Thymus (tissue), 11 donors: ENCODE results near the gene MCM9. TPM values are rescaled to one million over a fixed set of nuclear protein-coding genes. Genes with fewer than 3 reads are reported as not detected.

ENCODE experiments used
- DNase-seq, 9 donors: peaks; one replicate each; pipeline ENCODE4 v3.0.0-alpha.2; 2013; ENCODE audit warnings: low spot score in 9 of 9, low read depth in 6 of 9, missing footprints in 1 of 9
- H3K27ac ChIP-seq, 2 donors: one replicate each; pipeline ENCODE4 v1.5.1; 2013; ENCODE audit warnings: control low read depth in 1 of 2, low read depth in 1 of 2, low read length in 1 of 2, mild to moderate bottlenecking in 1 of 2, moderate library complexity in 1 of 2
- H3K27me3 ChIP-seq, 2 donors: one replicate each; pipeline ENCODE4 v1.5.1; 2013; ENCODE audit warnings: low read length in 1 of 2; ENCODE audit not compliant: control insufficient read depth in 2 of 2, insufficient read depth in 1 of 2
- H3K36me3 ChIP-seq, 2 donors: one replicate each; pipeline ENCODE4 v1.5.1; 2013; ENCODE audit warnings: low read length in 1 of 2, mild to moderate bottlenecking in 1 of 2, moderate library complexity in 1 of 2; ENCODE audit not compliant: control insufficient read depth in 2 of 2, insufficient read depth in 2 of 2
- H3K4me1 ChIP-seq, 2 donors: one replicate each; pipeline ENCODE4 v1.5.1; 2013; ENCODE audit warnings: low read length in 2 of 2; ENCODE audit not compliant: control insufficient read depth in 2 of 2, insufficient read depth in 2 of 2
- H3K4me3 ChIP-seq, 2 donors: one replicate each; pipeline ENCODE4 v1.5.1; 2013; ENCODE audit warnings: low read length in 2 of 2, control low read depth in 1 of 2, mild to moderate bottlenecking in 1 of 2
- H3K9me3 ChIP-seq, 2 donors: one replicate each; pipeline ENCODE4 v1.5.1; 2013; ENCODE audit warnings: low read length in 1 of 2, mild to moderate bottlenecking in 1 of 2; ENCODE audit not compliant: control insufficient read depth in 2 of 2, insufficient read depth in 1 of 2
- WGBS: extraction: QIAGEN DNeasy Blood & Tissue Kit; methylation state at CpG from one replicate; pipeline ENCODE4 v1.1.7; 2013; 5-methylcytosine and 5-hydroxymethylcytosine counted together
- polyA plus RNA-seq: library from polyadenylated mRNA; stranded (reverse); fragments of 200-250 nt; gene quantifications from one replicate; pipeline ENCODE4 v1.2.3, GENCODE V29; 2013
- total RNA-seq: library from RNA; stranded (reverse); fragments of 120-200 nt; gene quantifications from one replicate; pipeline ENCODE4 v1.2.4, GENCODE V29; 2013
- donor health status: healthy.

The MCM9 gene
- total and polyA plus RNA-seq, 2 donors, result 7.6 to 12.2 TPM

- Histone ChIP-seq H3K27me3 (no peaks in the 10 kb centered on the region), H3K4me3 (no peak overlapping the region), H3K9me3 (peaks cover 0 to 6% of the 10 kb centered on the region in 2 donors), H3K4me1 (no peaks in the 10 kb centered on the region), H3K27ac (no peak overlapping the region), H3K36me3 (peaks cover 0 to 8% of the 10 kb centered on the region in 2 donors)
- 98% methylated on average over 4 of the region's 4 CpGs for WGBS
- no peak for DNase-seq
Observed at GRCh38 chr6:118856301-118856700, 78.7 kb downstream of the MCM9 start.

DNA sequence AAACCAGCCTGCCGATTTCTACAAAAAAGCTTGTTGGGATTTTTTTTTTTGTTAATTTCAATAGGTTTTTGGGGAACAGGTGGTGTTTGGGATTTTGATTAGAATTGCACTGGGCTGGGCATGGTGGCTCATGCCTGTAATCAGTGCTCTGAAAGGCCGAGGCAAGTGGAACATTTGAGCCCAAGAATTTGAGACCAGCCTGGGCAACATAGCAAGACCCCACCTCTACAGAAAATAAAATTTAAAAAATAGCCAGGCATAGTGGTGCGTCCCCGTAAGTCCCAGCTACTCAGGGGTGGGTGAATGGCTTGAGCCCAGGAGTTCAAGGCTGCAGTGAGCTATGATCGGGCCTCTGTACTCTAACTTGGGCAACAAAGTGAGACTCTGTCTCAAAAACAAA, 81.6 kb downstream of the MCM9 start:
- Histone ChIP-seq H3K4me1 (no peaks in the 10 kb centered on the region), H3K27ac (no peak overlapping the region), H3K9me3 (no peaks in the 10 kb centered on the region), H3K4me3 (no peak overlapping the region), H3K36me3 (no peaks in the 10 kb centered on the region), H3K27me3 (no peaks in the 10 kb centered on the region)
- WGBS, result 98% methylated on average over 5 of the region's 5 CpGs
- no peak for DNase-seq

- DNase-seq, result no peak
- H3K4me1 ChIP-seq, result no peaks in the 10 kb centered on the region
- H3K27ac ChIP-seq, result no peak overlapping the region
- H3K36me3 ChIP-seq, result no peaks in the 10 kb centered on the region
- peaks cover under 1 to 1% of the 10 kb centered on the region in 2 donors for H3K9me3 ChIP-seq
- no peak overlapping the region for H3K4me3 ChIP-seq
- no peaks in the 10 kb centered on the region for H3K27me3 ChIP-seq
- WGBS, result 93% methylated on average over 3 of the region's 3 CpGs
Observed at GRCh38 chr6:118844915-118845314, 90.0 kb downstream of the MCM9 start.

DNA sequence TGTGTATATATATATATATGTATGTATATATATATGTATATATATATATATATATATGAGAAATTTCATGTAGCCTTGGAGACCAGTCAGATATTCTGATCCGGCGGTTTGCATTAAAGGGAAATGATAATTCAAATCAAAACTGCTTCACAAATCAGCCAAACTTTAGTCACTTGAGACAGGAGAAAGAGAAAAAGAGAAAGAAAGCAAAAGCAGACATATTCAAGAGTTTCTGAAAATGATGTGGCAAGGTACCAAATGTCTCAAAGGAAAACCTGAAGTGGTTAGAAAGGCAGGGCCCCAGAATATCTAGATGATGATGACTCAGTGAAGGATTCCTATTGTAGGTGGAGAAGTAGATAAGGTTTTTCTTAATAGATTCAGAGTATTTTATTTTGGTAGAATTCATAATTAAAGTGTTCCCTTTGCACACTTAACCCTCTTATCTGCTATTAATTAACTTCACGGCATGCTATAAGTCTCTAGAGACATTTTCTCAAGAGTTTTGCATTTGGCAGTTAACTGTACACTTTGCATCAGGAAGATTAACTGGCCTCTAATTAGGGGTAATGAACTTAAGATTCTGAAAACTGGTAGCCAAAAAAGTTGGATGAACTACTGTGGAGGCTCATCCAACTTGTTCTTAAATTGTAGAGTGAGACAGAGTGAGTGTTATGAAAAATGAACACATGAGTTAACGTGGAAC, 91.1 kb downstream of the MCM9 start:
- Histone ChIP-seq H3K4me1 (no peaks in the 10 kb centered on the region), H3K36me3 (no peaks in the 10 kb centered on the region), H3K27me3 (no peaks in the 10 kb centered on the region), H3K9me3 (peaks cover 1 to 5% of the 10 kb centered on the region in 2 donors), H3K4me3 (no peak overlapping the region), H3K27ac (no peak overlapping the region)
- DNase-seq, result peak in 1 of 9 donors; percentile 10
- 95% methylated on average over 4 of the region's 4 CpGs for WGBS

GRCh38 chr6:118830691-118831090, 104.3 kb downstream of the MCM9 start:
- WGBS, result 98% methylated on average over 2 of the region's 2 CpGs
- Histone ChIP-seq H3K4me3 (no peak overlapping the region), H3K9me3 (no peaks in the 10 kb centered on the region), H3K27ac (no peak overlapping the region), H3K4me1 (no peaks in the 10 kb centered on the region), H3K36me3 (peaks cover 19 to 22% of the 10 kb centered on the region in 2 donors), H3K27me3 (no peaks in the 10 kb centered on the region)
- DNase-seq, result no peak

DNA sequence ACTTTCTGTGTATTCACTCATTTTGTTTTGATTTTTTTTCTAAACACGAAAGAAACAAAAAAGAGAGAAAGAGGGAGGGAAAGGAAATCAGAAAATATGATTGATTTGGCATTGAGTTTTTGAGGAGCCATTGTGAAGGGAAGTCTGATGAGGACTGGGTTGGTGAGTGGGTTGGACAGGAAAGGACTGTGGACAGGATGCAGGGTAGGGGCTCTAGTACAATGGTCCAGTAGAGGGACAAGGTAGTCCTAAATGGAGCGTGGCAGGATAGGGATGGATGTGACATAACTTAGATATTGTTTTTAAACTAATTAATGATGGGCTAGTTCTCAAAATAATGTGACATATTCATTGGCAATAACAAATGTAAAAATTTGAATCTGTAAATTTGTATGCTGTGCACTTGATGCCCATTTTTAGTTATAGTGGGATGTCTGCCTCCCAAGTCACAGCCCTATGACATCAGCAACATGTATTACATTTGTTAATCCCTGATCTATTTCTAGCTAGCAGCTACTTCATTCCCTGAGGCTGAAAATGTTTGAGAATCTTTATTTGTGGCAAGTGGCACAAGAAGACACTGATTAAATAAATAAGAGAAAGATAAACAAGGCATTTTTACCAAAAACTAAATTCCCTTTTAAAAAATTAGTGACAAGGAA, 105.0 kb downstream of the MCM9 start:
- no peaks in the 10 kb centered on the region for H3K9me3 ChIP-seq
- 97% methylated on average over 2 of the region's 2 CpGs for WGBS
- no peak for DNase-seq

DNA sequence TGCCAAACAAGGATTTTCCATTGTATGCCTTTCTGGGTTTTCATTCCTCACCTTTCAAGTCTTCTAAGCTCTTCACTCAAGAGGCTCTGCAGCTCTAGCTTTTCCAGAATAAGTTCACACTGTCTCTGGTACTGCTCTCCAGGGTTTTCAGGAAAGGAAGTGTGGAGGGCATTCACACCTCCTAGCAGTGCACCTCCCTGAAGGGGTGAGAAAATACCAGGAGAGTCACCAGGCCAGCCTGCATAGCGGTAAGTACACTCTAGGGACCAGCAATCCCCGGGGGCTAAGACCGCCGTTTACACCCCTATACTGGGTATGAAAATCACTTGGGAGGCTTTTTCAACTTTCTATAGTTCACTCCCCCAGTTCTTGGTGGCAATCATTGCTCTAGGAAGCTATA, 108.9 kb downstream of the MCM9 start:
- no peak for DNase-seq
- Histone ChIP-seq H3K27me3 (no peaks in the 10 kb centered on the region), H3K27ac (no peak overlapping the region), H3K36me3 (peaks cover 35 to 39% of the 10 kb centered on the region in 2 donors), H3K4me1 (no peaks in the 10 kb centered on the region), H3K9me3 (no peaks in the 10 kb centered on the region), H3K4me3 (no peak overlapping the region)
- 98% methylated on average over 4 of the region's 4 CpGs for WGBS

More for the DNA sequence above, 105.0 kb downstream of the MCM9 start:
- Histone ChIP-seq H3K27ac (no peak overlapping the region), H3K4me3 (no peak overlapping the region), H3K27me3 (no peaks in the 10 kb centered on the region), H3K4me1 (no peaks in the 10 kb centered on the region), H3K36me3 (peaks cover 26 to 28% of the 10 kb centered on the region in 2 donors)

GRCh38 chr6:118825661-118826060, 109.3 kb downstream of the MCM9 start:
- no peak overlapping the region for H3K4me3 ChIP-seq
- H3K27ac ChIP-seq, result no peak overlapping the region
- no peaks in the 10 kb centered on the region for H3K4me1 ChIP-seq
- H3K27me3 ChIP-seq, result no peaks in the 10 kb centered on the region
- H3K36me3 ChIP-seq, result peaks cover 35 to 39% of the 10 kb centered on the region in 2 donors
- no peaks in the 10 kb centered on the region for H3K9me3 ChIP-seq
- DNase-seq, result no peak
- WGBS, result 97% methylated on average over 4 of the region's 4 CpGs

GRCh38 chr6:118815495-118815894, 119.5 kb downstream of the MCM9 start:
- Histone ChIP-seq H3K4me3 (no peak overlapping the region), H3K4me1 (peaks cover 0 to 4% of the 10 kb centered on the region in 2 donors), H3K36me3 (peaks cover 6 to 11% of the 10 kb centered on the region in 2 donors), H3K9me3 (no peaks in the 10 kb centered on the region), H3K27ac (no peak overlapping the region), H3K27me3 (no peaks in the 10 kb centered on the region)
- 100% methylated on average over 2 of the region's 2 CpGs for WGBS
- no peak for DNase-seq
